GM12892 (cell line): ENCODE data around the gene HLA-A.

Experiments used
- POLR2A ChIP-seq: IDR thresholded peaks from 2 replicates; pipeline ENCODE4 v1.6.1; 2011; ENCODE audit warnings: low read depth, low read length, control low read depth
- POLR2AphosphoS5 ChIP-seq: IDR thresholded peaks from 2 replicates; pipeline ENCODE4 v1.6.1; 2011; ENCODE audit warnings: low read depth, low read length, control low read depth
- TAF1 ChIP-seq: IDR thresholded peaks from 2 replicates; pipeline ENCODE4 v1.6.1; 2011; ENCODE audit warnings: low read depth, mild to moderate bottlenecking, control low read depth, low read length, borderline replicate concordance

DNA sequence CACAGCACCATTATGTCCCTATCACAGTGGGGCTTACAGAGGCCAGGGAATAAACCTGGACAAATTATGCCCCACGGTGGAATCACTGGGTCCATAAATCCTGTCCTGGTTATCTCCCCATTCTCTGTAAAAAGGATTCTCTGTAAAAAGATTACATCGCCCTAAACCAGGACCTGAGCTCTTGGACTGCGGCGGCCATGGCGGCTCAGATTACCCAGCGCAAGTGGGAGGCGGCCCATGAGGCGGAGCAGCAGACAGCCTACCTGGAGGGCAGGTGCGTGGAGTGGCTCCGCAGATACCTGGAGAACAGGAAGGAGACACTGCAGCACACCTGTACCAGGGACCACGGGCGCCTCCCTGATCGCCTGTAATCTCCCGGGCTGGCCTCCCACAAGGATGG lies 8.4 kb upstream of the HLA-A start:
- no peak for TF ChIP-seq POLR2A
- TF ChIP-seq POLR2AphosphoS5, result no peak
- TF ChIP-seq TAF1, result no peak
